Keratinocyte (primary cell): ENCODE results near the gene NCKAP5.

ENCODE experiments used
- EZH2 ChIP-seq: IDR thresholded peaks from one replicate; pipeline ENCODE4 v1.6.1; 2012; ENCODE audit warnings: inconsistent platforms, mild to moderate bottlenecking, low read length, moderate library complexity
- TF ChIP-seq, protein P1 (sequence below), 3 experiments: IDR thresholded peaks in 1 of 3; conservative IDR thresholded peaks in 1 of 3; optimal IDR thresholded peaks in 1 of 3; 2 replicates in 2 of 3; 3 replicates in 1 of 3; pipeline versions ENCODE3 to v1.5.1; 2011; ENCODE audit warnings: low read length in 3 of 3, mild to moderate bottlenecking in 3 of 3, moderate library complexity in 2 of 3, control low read depth in 1 of 3, inconsistent platforms in 1 of 3; ENCODE audit not compliant: insufficient read depth in 2 of 3; ENCODE audit errors: extremely low read depth in 1 of 3

DNA sequence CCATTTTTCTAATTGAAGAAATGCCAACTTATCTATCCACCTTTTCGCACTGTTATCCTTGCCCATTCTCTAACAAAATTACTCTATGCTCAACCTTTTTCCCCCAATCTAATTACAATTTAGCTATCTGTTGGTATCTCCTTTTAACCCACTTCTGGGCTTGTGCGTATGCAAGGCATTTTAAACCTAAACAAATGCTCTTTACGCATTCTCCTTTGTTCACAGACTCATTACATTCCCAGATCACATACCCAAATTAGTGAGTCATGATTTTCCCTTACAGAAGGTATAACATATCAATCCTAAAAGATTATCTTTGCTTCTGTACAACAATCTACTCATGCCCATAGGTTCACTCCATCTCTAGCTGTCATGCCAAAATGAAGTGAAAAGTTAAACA lies 826.5 kb downstream of the NCKAP5 start:
- TF ChIP-seq, protein P1, sequence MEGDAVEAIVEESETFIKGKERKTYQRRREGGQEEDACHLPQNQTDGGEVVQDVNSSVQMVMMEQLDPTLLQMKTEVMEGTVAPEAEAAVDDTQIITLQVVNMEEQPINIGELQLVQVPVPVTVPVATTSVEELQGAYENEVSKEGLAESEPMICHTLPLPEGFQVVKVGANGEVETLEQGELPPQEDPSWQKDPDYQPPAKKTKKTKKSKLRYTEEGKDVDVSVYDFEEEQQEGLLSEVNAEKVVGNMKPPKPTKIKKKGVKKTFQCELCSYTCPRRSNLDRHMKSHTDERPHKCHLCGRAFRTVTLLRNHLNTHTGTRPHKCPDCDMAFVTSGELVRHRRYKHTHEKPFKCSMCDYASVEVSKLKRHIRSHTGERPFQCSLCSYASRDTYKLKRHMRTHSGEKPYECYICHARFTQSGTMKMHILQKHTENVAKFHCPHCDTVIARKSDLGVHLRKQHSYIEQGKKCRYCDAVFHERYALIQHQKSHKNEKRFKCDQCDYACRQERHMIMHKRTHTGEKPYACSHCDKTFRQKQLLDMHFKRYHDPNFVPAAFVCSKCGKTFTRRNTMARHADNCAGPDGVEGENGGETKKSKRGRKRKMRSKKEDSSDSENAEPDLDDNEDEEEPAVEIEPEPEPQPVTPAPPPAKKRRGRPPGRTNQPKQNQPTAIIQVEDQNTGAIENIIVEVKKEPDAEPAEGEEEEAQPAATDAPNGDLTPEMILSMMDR (optimal IDR thresholded peaks at IDR 0.05 in 1 of 3, IDR thresholded peaks at IDR 0.05 in 1 of 3, conservative IDR thresholded peaks at IDR 0.05 in 1 of 3; ENCODE audit: extremely low read depth in 1 of 3, insufficient read depth in 2 of 3, low read length in 3 of 3): no peak
- no peak for TF ChIP-seq EZH2
